Gastrocnemius medialis (tissue), 4 donors: Measurements from ENCODE around the gene MAPRE2.

Experiments
- POLR2A ChIP-seq, 2 donors: fragments of 450-650 bp; IDR thresholded peaks; one replicate each; pipeline ENCODE4 v1.6.1; 2017; ENCODE audit warnings: antibody characterized with exemption in 2 of 2, mild to moderate bottlenecking in 2 of 2, moderate library complexity in 2 of 2
- TF ChIP-seq, protein P1 (sequence below), 5 experiments: fragments of 450-650 bp in 3 of 5; fragments of 200-600 bp in 2 of 5; sonication (generic) in 2 of 5; IDR thresholded peaks in 4 of 5; conservative IDR thresholded peaks in 1 of 5; 1 replicate in 4 of 5; 2 replicates in 1 of 5; pipeline ENCODE4 v1.5.1; 2016 to 2019; ENCODE audit warnings: antibody characterized with exemption in 5 of 5, mild to moderate bottlenecking in 3 of 5, moderate library complexity in 3 of 5

DNA sequence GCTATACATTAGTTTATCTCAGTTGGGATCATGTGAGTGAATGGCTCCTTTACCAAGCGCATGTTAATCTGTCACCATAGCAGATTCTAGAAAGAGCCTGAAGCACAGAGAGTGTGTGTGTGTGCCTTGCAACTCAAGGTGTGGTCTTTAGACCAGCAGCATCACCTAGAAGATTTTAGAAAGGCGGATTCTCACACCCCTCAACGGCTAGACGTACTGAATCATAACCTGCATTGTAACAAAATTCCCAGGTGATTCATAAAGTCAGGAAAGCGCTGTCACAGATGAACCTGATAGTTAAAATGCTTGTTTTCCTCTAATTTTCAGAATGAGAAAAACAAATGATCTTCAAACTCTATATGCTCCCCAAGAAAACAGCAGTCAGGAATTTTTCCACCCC lies 45.5 kb upstream of the MAPRE2 start:
- no peak for TF ChIP-seq POLR2A (IDR thresholded peaks at IDR 0.05)
- TF ChIP-seq, protein P1, sequence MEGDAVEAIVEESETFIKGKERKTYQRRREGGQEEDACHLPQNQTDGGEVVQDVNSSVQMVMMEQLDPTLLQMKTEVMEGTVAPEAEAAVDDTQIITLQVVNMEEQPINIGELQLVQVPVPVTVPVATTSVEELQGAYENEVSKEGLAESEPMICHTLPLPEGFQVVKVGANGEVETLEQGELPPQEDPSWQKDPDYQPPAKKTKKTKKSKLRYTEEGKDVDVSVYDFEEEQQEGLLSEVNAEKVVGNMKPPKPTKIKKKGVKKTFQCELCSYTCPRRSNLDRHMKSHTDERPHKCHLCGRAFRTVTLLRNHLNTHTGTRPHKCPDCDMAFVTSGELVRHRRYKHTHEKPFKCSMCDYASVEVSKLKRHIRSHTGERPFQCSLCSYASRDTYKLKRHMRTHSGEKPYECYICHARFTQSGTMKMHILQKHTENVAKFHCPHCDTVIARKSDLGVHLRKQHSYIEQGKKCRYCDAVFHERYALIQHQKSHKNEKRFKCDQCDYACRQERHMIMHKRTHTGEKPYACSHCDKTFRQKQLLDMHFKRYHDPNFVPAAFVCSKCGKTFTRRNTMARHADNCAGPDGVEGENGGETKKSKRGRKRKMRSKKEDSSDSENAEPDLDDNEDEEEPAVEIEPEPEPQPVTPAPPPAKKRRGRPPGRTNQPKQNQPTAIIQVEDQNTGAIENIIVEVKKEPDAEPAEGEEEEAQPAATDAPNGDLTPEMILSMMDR (IDR thresholded peaks at IDR 0.05 in 4 of 5, conservative IDR thresholded peaks at IDR 0.05 in 1 of 5): no peak
